Rectal smooth muscle tissue (tissue), 1 donor: ENCODE measurements around the gene NFIA.

ENCODE experiments used
- H3K27ac ChIP-seq: one replicate; pipeline ENCODE4 v1.7.0; 2013; ENCODE audit warnings: low read depth, low read length, inconsistent platforms
- H3K27me3 ChIP-seq: one replicate; pipeline ENCODE4 v1.7.0; 2013; ENCODE audit warnings: low read length; ENCODE audit not compliant: control insufficient read depth, insufficient read depth
- H3K36me3 ChIP-seq: one replicate; pipeline ENCODE4 v1.7.0; 2013; ENCODE audit warnings: low read length; ENCODE audit not compliant: control insufficient read depth, insufficient read depth
- H3K4me1 ChIP-seq: one replicate; pipeline ENCODE4 v1.7.0; 2013; ENCODE audit warnings: low read length; ENCODE audit not compliant: control insufficient read depth, insufficient read depth
- H3K4me3 ChIP-seq: one replicate; pipeline ENCODE4 v1.7.0; 2013; ENCODE audit warnings: low read length
- H3K9ac ChIP-seq: one replicate; pipeline ENCODE4 v1.7.0; 2013; ENCODE audit warnings: low read length

The NFIA gene

DNA sequence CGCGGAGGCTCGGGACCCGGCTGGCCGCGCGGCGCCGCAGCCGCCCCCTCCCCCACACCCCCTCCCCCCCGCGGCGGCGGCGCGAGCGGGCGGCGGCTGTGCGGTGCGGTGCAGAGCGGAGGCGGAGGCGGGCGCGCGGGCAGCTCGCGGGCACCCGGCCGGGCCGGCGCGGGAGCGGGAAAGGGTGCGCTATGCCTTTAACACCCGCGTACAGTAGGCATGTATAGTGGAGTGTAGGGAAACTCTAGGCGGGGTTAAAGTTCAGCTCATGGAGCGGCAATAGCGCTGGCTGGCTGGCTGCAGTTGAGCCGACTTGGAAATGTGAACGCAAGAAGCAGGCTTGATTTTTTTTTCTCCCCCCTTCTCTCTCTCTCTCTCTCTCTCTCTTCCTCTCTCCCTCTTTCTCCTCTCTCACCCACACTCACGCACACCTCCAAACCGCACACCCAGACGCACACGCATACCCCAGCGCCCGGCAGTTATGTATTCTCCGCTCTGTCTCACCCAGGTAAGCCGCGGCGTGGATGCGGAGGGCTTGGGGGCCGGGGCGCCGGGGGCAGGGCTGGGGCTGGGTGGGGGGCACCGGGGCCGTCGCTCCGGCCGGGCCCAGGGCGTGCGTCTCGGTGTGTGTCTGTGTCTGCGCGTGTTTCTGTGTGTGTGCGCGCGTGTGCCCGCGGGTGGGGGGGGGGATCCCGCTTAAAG, at the start of gene NFIA:
NFIA (plus strand) TSS at position 251 of the 702 bp plus-strand sequence.
- Histone ChIP-seq H3K4me1 (peaks cover 33% of the 10 kb centered on the region), H3K27me3 (no peaks in the 10 kb centered on the region), H3K9ac (peak within 1 kb of the TSS; percentile 51), H3K27ac (peak within 1 kb of the TSS; percentile 92), H3K4me3 (peak within 1 kb of the TSS; percentile 96), H3K36me3 (no peaks in the 10 kb centered on the region)

DNA sequence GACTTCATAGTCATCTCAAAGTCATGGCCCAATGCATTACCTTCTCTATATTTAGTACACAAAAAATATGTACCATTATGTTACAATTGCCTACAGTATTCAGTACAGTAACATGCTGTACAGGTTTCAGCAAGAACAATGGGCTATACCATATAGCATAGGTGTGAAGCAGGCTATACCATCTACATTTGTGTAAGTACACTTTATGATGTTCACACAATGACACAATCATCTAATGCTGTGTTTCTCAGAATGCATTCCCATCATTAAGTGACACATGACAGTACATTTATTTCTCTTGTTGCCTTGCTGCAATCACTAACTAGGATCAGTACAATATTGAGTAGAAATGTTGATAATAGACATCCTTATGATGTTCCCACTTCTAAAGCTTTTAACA, 46.5 kb upstream of the NFIA start:
- Histone ChIP-seq H3K27me3 (no peaks in the 10 kb centered on the region), H3K9ac (no peak overlapping the region), H3K27ac (no peak overlapping the region), H3K4me1 (no peaks in the 10 kb centered on the region), H3K36me3 (no peaks in the 10 kb centered on the region), H3K4me3 (no peak overlapping the region)

DNA sequence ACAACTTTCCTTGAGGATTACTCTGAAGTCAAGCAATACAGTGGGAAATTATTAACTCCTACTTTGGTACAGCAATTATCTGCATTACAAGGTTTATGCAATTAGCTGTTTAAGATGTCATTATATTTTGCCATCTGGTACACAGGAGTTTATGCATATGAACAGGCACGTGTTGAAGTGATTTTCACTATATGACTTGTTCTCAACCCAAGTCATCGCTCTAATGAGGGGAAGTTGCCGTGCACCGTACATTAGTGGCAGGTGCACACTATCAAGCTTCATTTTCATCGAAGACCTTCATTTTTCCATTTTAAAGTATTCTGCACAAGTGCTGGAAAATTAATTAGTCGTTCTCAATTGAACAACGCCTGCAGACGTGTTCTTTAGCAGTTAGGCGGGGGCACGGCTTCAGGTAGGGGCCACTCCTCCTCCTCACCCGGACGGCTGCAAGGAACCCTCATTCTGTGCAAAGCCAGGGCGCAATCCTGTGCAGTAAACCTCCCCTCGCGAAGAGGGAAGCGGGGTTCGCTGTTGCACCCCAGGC, 39.8 kb upstream of the NFIA start:
- Histone ChIP-seq H3K4me3 (peak overlapping the region; percentile 74), H3K36me3 (no peaks in the 10 kb centered on the region), H3K4me1 (peaks cover 3% of the 10 kb centered on the region), H3K9ac (peak overlapping the region; percentile 34), H3K27me3 (no peaks in the 10 kb centered on the region), H3K27ac (no peak overlapping the region)

DNA sequence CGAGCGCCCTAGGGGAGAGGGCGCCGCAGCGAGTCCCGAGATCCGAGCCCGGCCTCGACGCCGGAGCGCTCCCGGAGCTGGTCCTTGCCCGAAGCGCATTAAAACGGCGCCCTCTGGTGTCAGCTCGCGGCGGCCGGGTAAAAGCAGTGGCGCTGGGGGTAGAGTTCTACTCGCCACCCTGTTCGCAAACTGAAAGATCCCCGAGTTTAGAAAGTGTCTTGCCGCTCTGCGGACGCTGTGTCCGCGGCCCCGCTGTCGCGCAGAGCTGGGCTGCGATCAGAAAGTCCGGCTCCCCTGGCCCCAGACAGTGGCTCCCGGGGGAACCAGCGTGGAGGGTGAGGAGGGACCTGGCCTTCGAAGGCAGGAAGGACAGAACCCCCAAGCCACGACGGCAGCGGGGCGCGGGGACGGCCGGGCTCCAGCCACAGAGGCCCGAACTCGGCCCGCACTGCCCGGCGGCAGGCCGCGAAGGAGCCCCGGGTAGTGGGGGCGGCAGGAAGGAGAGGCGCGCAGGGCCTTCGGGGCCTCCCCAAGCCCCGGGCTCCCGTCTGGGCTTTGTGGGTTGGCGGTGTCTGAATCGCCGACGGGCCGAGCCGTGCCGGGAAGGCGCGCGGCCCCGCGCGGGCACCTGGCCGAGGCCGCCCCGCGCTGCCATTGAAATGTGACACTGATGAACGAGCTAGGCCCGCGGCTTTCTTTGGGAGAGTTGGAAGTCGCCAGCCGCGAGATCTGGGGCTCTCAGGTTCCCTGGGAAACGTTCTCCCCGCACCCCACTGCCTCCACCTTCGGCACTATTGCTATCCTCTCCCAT, 39.1 kb upstream of the NFIA start:
- H3K9ac ChIP-seq: no peak overlapping the region
- peak overlapping the region; percentile 85 for H3K27ac ChIP-seq
- peaks cover 3% of the 10 kb centered on the region for H3K4me1 ChIP-seq
- H3K27me3 ChIP-seq: no peaks in the 10 kb centered on the region
- H3K4me3 ChIP-seq: peak overlapping the region; percentile 74
- H3K36me3 ChIP-seq: no peaks in the 10 kb centered on the region

DNA sequence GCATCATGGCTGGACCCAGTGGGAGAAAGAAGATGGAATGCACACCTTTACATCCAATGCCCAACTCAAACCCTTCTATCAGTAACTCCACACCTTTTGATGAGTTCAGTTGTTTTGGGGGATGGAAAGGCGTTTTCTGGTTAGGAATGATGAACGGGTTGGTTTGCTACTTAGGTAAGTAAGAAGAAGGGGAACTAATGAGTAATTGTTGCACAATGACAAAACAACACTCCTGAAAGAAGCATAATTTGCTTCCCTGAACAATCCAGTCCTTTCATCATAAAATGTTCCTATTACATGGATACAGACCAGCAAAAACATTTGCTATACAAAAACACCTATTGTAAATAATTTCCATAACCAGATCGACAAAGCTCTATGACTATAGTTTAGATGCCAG, 35.9 kb upstream of the NFIA start:
- H3K27ac ChIP-seq: no peak overlapping the region
- H3K36me3 ChIP-seq: no peaks in the 10 kb centered on the region
- H3K4me1 ChIP-seq: peaks cover 7% of the 10 kb centered on the region
- no peak overlapping the region for H3K4me3 ChIP-seq
- no peaks in the 10 kb centered on the region for H3K27me3 ChIP-seq
- no peak overlapping the region for H3K9ac ChIP-seq

DNA sequence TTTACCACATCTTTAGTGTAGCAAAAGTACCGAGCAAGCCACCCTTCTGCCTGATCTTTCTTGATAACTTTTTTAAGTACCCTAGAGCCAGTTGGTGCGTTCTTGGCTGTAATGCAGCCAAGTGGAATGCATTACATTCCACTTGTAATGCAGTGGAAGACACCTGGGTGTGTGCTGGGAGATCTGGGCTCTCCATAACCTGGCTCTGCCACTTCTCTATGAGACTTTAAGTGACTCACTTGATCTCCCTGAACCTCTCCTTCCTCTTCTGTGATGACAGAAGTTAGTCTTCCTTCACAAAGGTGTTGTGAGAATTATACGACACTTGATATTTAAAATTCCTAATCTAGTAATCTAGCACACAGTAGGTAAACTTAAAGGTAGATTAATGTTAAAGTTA, 35.3 kb upstream of the NFIA start:
- Histone ChIP-seq H3K9ac (no peak overlapping the region), H3K4me3 (no peak overlapping the region), H3K4me1 (peaks cover 7% of the 10 kb centered on the region), H3K27me3 (no peaks in the 10 kb centered on the region), H3K27ac (no peak overlapping the region), H3K36me3 (no peaks in the 10 kb centered on the region)

DNA sequence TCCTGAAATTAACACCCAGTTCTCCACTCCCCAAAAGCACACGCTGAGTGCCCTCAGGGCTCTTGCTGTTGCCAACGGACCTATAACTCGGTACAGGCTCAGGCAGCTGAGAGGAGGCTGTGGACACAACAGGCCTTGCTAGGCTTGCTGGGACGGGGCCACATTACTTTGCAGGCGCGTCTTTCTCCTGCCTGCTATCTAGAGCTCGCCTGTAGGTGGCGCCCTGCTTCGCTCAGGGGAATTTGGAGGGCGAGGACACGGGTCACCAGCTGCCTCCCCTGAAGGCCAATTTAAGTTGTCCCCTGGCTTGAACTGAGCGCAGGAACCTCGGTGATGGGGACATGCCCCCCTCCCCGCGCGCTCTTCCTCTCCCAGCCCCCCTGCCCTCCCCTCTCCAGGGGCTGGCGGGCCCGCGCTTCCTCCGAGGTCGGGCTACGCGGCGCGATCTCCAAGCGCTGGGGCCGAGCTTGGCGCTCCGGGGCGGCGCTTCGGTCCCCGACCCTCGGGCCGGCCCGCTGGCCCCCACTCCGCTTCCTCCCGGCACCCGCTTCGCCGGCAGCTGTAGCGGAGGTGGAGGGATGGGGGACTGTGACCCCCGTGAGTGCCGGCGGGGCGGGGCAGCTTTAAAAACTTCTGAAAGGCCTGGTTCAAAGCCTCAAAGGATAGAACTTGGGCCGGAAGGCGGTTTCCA, 32.4 kb upstream of the NFIA start:
- Histone ChIP-seq H3K36me3 (no peaks in the 10 kb centered on the region), H3K27me3 (no peaks in the 10 kb centered on the region), H3K4me3 (peak overlapping the region; percentile 73), H3K27ac (peak overlapping the region; percentile 91), H3K4me1 (peaks cover 8% of the 10 kb centered on the region), H3K9ac (peak overlapping the region; percentile 10)

DNA sequence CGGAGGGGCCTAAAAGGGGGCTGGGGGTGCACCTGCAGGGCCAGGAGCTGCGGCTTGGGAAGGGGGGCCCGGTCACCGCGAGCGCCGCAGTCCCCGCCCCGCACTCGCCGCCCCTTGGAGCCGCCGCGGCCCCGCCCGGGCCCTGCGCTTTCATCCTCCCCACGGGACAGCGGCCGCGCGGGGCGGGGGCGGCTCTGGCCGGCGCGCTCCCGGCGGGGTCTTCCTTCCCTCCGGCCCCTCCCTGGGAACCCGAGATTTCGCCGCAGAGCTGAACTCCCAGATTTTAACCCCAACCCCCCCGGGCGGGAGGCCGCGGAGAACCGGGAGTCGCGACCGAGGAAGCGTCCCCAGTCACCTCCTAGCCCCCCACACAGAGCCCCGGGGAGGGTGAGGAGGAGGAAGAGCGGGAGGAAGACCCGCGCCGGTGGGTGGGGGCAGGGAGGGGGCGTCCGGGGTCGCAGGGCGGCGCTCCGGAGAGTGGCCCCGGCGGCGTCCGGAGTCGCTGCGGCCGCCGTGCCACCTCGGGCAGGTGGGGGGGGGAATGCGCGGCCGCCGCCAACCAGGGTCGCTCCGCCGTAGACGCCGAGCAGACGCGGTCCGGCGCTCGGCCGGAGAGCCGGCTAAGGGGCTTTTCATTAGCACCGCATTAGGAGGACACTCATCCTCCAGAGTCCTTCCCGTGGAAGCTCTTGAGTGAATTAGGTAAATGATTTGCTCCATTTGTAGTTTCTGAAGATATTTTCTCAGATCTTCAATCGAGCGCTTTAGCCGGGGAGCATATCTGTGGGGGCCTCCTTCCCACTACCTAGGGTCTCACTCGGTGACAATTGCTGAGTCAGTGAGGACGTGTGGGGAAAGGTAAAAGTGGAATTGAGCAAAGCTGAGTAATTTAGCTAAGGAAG, 31.6 kb upstream of the NFIA start:
- H3K27ac ChIP-seq: peak overlapping the region; percentile 91
- peaks cover 16% of the 10 kb centered on the region for H3K4me1 ChIP-seq
- H3K36me3 ChIP-seq: no peaks in the 10 kb centered on the region

DNA sequence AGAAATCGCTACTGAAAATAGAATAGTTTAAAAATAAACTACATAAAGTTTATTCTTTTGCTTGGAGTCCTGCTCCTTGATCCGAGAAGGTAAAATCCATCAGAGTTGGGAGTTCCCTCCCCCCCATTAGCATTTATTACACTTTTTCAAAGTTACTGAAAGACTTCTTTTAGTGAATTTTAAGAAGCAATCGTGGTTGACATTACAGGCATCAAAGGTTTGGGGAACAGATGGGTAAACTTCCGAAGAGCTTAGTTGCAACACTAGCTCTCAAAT, 31.0 kb upstream of the NFIA start:
- no peak overlapping the region for H3K9ac ChIP-seq
- peaks cover 18% of the 10 kb centered on the region for H3K4me1 ChIP-seq
- no peaks in the 10 kb centered on the region for H3K36me3 ChIP-seq
- peak overlapping the region; percentile 73 for H3K4me3 ChIP-seq
- H3K27me3 ChIP-seq: no peaks in the 10 kb centered on the region
- H3K27ac ChIP-seq: peak overlapping the region; percentile 91

More for the DNA sequence above, 31.6 kb upstream of the NFIA start:
- no peaks in the 10 kb centered on the region for H3K27me3 ChIP-seq
- peak overlapping the region; percentile 10 for H3K9ac ChIP-seq
- H3K4me3 ChIP-seq: peak overlapping the region; percentile 73

DNA sequence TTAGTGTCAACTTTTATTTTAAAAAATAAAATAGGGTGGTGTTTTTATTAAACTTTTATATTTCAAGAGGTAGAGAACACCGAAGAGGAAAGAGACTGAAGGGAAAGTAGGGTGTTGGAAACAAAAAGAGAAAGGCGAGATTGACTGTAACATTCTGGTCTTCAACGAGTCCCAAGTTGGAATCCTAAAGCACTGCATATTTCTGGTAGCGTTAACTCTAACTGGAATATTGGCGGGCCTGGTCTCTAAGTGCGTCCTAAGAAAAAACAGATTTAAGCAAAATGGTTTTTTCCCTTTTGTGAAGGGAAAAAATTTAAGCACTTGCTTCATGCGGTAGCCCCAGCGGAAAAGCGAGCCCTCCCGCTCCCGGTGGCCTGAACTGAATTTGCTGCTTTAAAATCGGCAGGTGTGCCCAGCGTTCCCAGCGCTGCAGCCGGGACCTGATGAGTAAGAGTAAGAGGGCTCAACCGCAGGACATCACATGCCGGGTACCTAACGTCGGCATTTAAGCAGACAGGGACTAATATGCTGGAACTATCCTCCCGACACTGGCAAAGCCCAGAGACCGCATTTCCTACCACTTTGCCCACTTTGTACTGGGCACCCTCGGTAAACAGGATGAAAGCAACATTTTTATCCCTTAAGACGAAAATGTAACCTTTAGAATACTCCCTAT, 30.5 kb upstream of the NFIA start:
- Histone ChIP-seq H3K4me1 (peaks cover 18% of the 10 kb centered on the region), H3K4me3 (no peak overlapping the region), H3K27me3 (no peaks in the 10 kb centered on the region), H3K27ac (peak overlapping the region; percentile 91), H3K36me3 (no peaks in the 10 kb centered on the region), H3K9ac (no peak overlapping the region)

DNA sequence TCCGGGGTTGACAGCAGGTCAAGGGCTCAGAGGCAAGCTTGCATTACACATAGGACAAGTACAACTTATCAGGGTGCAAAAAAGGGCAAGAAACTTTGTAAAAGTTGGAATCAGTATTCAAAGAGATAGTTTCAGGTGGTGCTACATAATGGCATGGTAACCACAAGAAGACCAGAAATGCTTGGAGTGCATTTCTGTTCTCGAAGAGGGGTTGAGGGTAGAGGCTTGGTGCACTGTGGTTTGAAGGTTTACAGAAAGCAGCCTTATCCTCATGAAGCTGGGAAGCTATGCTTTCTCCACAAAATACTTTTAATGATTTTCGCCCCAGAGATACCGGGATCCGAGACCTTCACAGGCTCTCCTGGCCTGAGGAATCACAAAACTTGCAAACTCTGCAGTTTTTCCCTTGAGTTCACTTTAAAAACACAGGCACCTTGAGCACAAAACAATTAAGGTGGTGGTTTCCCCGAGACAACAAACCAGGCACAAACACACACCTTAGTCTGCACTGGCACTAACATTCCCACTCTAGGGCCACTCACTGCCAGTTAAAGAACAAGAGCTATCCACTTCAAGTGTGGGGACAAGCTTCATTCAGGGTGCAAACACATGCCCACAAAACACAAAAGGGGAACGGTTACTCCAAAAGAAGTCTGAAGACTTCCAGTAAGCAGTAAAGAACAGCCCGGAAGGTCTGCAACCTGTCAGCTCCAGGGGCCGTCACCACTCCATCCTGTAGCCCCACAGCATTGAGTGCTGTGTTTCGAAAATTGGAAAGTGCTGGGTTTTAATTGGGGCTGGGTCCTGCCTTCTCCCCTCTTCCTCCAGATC, 29.8 kb upstream of the NFIA start:
- no peak overlapping the region for H3K4me3 ChIP-seq
- no peaks in the 10 kb centered on the region for H3K27me3 ChIP-seq
- H3K36me3 ChIP-seq: no peaks in the 10 kb centered on the region
- H3K9ac ChIP-seq: no peak overlapping the region
- H3K4me1 ChIP-seq: peaks cover 18% of the 10 kb centered on the region
- H3K27ac ChIP-seq: peak overlapping the region; percentile 51
